Frontal cortex (tissue), 4 donors: ENCODE results near the gene SPACA4. TPM values are rescaled to one million over a fixed set of nuclear protein-coding genes. Genes with fewer than 3 reads are reported as not detected.

Experiments used
- DNase-seq, 2 donors: peaks; one replicate each; pipeline ENCODE4 v3.0.0; 2012; ENCODE audit warnings: low spot score in 2 of 2
- FAIRE-seq: peaks from 2 replicates; lab custom pipeline; 2012; peaks lifted over from hg19 to GRCh38; lab: Jason Lieb, UNC
- total RNA-seq: library from RNA; depleted of rRNA; stranded (reverse); fragments of >200 nt; gene quantifications from one replicate; pipeline ENCODE4 v1.2.3, GENCODE V29; 2014
- donor health status: control.
- donor health status: control.
- donor health status: control.

The SPACA4 gene
- total RNA-seq, 1 donor from 2014 or later, result not detected

DNA sequence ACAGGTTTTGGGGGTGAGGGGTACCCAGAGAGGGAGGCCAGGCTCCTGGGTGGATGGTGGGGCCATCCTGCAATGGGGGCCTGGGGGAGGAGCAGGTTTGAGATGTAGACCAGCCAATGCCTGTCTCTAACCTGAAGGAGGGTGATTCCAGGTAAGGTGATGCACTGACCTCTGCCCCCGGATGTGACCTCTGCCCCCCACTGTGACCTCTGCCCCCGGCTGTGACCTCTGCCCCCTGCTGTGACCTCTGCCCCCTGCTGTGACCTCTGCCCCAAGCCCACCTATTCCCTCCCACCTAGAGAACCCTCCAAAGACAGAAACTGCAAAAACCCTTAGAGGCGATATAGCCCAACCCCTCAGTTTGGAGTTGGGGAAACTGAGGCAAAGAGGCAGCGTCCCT is 10.3 kb upstream of the SPACA4 start:
- no peak for FAIRE-seq

DNA sequence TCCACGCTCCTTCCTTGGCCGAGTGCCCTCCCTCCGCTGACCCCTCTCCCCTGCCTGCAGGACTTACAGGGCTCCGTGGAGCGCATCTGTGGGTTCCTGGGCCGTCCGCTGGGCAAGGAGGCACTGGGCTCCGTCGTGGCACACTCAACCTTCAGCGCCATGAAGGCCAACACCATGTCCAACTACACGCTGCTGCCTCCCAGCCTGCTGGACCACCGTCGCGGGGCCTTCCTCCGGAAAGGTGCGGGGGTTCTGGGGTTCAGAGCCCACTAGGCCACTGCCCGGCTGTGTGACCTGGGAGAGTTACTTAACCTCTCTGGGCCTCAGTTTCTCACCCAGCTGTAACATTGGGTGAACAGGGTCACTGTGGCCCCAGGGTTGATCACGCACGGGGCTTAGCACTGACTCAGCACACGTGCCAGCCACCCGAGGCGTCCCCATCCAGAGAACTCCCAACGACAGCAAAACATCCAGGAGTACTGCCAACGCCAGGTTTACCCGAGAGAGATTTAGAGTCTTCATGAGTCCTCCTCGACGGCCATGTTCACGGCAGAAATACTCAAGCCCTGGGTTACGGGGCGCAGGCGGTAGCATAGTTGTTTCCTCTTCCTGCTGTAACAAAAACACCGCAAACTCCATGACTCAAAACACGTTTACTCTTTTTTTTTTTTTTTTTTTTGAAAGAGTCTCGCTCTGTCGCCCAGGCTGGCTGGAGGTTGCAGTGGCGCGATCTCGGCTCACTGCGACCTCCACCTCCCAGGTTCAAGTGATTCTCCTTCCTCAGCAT is 9.7 kb upstream of the SPACA4 start:
- FAIRE-seq (no peak), DNase-seq (peak in 1 of 2 donors; percentile 11)

More for the DNA sequence above, 10.3 kb upstream of the SPACA4 start:
- peak in 1 of 2 donors; percentile 10 for DNase-seq

DNA sequence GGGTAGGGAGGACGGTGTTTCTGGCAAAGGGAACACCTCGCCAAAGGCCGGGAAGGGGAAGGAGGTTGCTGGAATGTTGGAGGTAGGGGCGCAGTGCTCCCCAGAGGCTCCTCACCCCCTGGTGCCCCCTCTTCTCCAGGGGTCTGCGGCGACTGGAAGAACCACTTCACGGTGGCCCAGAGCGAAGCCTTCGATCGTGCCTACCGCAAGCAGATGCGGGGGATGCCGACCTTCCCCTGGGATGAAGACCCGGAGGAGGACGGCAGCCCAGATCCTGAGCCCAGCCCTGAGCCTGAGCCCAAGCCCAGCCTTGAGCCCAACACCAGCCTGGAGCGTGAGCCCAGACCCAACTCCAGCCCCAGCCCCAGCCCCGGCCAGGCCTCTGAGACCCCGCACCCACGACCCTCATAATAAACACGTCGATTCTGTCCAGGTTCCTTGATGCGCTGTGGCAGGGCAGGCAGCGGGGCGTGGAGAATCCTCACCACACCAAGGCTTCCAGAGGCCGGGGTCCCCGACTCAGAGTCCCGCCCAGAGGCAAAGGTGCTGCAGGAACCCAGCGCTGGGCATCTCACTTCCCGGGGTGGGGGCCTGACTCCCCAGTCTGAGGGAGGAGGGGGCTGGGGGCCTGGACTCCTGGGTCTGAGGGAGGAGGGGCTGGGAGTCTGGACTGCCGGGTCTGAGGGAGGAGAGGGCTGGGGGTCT is 7.4 kb upstream of the SPACA4 start:
- no peak for FAIRE-seq
- DNase-seq, result no peak

DNA sequence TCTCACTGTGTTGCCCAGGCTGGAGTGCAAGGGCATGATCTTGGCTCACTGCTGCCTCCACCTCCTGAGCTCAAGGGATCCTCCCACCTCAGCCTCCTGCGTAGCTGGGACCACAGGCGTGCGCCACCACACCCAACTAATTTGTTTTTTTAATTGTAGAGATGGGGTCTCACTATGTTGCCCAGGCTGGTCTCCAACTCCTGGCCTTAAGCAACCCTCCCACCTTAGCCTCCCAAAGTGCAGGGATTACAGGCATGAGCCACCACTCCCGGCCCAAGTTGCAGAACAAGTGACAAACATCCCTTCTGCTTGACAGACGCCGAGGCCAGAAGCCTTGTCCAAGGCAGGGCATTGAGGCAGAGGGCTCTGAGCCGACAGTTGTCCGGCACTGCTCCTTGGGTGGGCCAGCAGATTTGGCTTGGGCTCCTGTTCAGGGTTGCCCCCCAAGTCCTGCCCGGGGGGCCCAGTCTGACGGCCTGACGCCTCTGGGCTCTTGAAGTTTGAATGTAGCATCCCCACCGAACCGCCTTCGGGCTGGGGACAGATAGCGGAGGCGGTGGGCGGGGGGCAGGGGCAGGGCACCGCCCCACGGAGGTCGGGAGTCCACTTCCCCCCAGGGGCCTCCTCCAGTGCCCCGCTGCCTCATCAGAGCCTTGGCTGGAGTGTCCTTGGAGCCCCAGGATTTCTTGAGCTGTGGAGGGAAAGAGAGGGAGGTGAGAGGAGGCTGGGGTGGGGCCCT is 5.7 kb upstream of the SPACA4 start:
- no peak for DNase-seq
- no peak for FAIRE-seq

DNA sequence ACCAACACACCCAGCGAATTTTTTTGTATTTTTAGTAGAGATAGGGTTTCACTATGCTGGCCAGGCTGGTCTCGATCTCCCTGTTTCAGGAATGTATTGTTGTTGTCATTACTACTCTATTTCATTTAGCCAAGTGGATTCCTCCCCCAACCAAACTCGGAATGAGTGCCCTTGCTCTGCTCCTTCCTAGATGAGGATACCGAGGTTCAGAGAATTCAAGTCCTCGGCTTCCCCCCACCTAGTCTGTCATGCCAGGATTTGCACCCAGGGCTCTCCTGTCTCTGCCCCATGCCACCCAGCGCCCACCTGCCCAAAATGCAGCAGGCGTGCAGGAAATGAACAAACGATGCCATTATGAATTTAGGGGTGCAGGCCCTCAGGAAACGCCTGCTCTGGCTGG is 3.5 kb upstream of the SPACA4 start:
- DNase-seq (no peak), FAIRE-seq (no peak)

DNA sequence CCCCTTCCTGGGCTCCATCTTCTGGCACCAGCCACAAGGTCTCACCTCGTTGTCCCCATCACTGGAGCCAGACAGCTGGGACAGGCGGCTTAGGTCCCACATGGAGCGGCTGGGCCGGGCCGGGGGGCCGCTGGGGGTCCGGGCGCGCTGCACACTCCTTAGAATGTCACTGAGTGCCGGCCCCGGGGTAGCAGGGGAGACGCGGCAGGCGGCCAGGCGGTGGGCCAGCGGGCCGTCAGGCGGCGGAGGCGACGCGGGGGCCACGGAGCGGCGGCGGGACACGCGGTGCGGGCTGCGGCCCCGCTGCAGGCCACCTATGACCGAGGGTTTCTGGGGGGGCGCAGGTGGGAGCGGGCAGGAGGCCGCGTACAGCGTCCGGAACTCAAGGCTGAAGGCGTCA is 3.1 kb upstream of the SPACA4 start:
- FAIRE-seq (no peak), DNase-seq (no peak)

DNA sequence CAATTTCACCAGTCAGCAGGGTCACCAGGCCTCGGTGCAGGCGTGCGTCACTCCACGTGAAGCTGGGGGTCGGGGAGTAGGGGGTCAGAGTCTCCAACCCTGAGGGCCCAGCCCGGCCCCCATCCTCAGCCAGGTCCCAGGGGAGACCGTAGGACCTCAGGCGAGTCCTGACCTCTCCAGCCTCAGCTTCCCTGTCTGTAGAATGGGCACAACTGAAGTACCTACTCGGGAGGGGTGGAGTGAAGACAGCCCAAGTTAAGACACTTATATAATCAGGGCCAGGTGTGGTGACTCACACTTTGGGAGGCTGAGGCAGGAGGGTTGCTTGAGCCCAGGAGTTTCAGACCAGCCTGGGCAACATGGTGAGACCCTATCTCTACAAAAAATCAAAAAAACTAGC is 2.7 kb upstream of the SPACA4 start:
- no peak for FAIRE-seq

DNA sequence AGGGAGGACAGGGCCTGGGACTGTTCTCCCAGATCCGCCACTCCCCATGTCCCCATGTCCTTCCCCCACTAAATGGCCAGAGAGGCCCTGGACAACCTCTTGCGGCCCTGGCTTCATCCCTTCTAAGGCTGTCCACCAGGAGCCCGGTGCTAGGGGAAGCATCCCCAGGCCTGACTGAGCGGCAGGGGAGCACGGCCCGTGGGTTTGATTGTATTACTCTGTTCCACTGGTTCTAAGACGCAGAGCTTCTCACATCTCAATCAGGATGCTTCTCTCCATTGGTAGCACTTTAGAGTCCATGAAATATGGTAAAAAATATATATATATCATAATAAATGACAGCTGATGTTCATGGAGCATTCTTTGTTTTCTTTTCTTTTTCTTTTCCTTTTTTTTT is 815 bp downstream of the SPACA4 start:
- no peak for DNase-seq
- FAIRE-seq, result no peak

More for the DNA sequence above, 2.7 kb upstream of the SPACA4 start:
- no peak for DNase-seq

DNA sequence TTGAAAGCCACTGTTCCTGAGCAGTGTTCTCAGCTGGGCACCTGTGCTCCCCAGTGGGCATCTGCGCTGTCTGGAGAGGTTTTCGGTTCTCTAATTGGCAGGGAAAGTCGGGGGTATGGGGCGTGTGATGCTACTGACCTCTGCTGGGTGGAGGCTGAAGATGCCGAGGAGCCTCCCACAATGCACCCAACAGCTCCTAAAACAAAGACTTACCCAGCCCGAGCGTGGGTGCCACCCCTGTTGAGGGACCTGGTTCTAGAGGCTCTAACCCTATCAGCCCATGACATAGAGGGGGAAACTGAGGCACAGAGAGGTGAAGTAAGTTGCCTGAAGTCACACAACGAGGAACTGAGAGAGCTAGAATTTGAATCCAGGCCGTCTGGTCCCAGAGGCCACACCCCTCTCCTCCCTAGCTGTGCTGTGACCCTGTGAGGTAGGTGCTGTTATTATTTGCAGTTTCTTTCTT is 2.3 kb downstream of the SPACA4 start:
- no peak for FAIRE-seq

DNA sequence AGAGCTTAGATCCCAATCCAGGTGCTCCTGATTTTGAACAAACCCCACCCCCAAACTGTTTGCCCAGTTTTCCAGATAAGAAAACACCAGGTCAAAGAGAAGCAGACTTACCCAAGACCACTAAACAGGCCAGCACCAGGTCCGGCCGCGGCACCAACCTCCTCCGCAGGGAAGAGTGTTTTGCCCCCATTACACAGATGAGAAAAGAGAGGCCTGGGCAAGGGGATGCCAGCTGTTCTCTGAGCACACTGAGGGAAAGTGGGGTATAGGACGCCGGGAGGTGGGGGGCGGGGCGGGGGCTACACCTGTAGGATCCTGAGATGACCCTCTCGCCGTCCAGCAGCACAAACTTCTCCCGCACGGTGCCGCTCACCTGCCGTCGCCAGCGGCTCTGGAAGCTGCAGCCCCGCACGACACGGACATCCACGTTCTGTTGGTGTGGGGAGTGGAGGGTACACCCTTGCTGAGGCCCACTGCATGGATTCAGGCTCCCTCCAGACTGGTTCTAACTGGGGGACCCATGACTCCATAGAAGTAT is 3.1 kb downstream of the SPACA4 start:
- no peak for FAIRE-seq

More for the DNA sequence above, 2.3 kb downstream of the SPACA4 start:
- peak in 1 of 2 donors; percentile 75 for DNase-seq

DNA sequence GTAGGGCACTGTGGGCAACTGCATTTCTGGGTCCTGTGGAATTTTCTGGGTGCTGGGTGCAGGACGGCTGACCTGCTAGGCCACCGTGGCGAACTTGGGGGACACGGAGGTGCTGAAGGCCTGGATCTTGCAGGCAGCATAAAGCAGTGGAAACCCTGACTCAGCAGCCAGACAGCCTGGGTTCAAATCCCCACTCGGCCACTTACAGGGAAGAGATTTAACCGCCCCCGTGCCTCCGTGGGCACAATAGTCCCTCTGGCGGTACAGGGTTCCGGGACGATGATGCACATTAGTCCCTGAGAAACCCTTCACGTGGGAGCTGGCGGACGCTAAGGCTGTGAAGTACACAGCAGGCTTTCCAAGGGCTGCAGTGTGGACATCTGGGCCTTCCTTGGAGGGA is 5.3 kb downstream of the SPACA4 start:
- no peak for FAIRE-seq

More for the DNA sequence above, 3.1 kb downstream of the SPACA4 start:
- no peak for DNase-seq

DNA sequence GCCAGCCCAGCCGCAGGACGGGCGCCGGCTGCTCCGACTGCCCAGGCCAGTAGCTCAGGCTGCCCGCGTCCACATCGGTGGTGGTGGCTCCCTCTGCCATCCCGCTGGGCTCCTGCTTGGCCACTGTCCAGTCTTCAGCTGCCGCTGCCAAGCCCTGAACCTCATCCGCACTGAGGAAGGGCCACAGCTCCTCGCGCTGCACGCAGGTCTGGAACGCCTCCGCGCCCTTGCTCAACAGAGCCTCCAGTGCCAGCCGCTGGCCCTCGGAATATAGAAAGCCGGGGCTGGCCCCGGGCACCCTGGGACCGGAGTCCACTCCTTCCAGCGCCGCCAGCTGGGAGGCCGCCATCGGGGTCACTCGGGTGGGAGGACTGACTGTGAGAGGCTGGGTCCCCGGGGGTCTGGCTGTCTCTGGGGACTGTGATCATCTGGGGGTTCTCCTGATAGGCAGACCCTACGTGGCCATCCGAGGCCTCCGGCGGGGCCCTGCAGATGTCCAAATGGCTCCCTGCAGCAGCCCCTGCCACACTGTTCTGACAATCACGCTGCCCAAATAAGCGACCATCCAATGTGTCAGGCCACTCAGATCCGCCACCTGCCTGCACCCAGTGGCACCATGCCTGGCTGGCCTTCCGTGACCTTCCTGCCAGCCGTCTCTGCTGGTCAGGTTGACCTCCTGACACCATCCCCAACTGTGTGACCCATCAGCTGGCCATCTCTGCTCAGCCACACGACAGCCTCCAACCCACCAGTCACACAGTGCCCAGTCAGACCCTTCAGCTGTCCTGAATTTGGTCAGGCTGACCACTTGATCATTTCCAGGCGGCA is 6.7 kb downstream of the SPACA4 start:
- DNase-seq (peak in 1 of 2 donors; percentile 44), FAIRE-seq (no peak)

More for the DNA sequence above, 5.3 kb downstream of the SPACA4 start:
- no peak for DNase-seq

DNA sequence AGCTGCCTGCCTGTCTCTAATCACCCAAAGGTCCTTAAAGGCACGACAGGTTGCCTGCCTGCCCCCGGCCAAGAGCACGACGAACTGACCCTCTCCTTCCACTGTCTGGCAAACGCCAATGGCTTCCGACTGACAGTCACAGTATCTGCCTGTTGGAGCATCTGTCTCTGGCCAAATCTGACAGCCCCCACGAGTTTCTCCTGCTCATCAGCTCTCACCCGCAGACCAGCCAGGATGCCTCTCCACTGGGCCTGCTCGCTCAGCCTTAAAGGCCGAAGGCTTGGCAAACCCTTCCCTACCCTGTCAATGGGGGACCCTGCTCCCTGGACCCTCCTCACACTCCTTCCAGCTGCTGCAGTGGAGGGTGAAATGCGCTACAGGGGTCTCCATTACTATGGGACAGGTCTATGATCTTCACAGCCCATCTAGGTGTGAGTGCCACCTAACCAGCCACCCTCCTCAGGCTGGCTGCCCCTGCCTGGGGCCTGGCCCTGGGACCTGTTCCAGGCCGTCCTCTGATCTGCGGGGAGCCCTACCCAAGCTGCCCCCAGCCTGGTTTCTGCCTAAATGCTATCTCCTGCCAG is 7.4 kb downstream of the SPACA4 start:
- no peak for DNase-seq
- FAIRE-seq, result no peak

DNA sequence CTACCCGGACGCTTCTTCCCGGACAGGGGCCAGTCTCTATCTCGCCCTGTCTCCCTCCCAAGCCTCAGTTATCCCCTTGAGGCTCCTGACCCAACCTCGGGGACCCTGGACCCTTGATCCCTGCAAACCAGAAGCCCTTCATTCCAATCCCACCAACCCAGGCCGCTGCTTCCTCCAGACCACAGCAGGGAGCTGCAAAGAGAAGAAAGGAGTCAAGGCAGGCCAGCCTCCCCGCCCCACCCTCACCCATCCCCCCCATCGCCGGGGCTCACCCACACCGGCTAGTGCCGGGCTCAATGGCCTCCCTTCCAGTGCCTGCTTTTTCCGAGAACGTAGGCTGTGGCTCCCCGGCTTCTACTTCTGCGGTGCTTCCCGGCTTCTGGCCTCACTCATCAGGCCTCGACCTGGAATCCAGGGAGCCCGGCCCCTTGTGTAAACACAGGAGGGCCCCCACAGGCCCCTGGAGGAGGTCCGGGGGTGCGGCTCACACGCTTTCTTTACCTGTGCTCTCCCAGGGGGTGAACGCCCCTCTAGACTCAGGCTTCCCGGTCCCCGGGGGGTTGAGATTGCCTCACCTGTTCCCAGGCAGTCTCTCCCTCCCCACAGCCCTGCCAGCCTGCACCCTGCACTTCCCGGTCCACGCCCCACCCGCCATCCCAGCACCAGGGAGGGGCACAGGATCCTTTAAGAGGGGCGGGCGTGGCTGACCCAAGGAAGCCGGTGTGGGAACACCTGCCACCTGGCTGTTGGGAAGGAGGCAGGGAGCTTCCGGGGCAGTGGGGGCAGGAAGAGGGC is 8.1 kb downstream of the SPACA4 start, which contains the start of gene FAM83E:
Gene FAM83E (minus strand): TSS at position 641 of the 795 bp plus-strand sequence. CDS start 1,704 bp downstream, outside the sequence.
- no peak for DNase-seq
- FAIRE-seq, result no peak

DNA sequence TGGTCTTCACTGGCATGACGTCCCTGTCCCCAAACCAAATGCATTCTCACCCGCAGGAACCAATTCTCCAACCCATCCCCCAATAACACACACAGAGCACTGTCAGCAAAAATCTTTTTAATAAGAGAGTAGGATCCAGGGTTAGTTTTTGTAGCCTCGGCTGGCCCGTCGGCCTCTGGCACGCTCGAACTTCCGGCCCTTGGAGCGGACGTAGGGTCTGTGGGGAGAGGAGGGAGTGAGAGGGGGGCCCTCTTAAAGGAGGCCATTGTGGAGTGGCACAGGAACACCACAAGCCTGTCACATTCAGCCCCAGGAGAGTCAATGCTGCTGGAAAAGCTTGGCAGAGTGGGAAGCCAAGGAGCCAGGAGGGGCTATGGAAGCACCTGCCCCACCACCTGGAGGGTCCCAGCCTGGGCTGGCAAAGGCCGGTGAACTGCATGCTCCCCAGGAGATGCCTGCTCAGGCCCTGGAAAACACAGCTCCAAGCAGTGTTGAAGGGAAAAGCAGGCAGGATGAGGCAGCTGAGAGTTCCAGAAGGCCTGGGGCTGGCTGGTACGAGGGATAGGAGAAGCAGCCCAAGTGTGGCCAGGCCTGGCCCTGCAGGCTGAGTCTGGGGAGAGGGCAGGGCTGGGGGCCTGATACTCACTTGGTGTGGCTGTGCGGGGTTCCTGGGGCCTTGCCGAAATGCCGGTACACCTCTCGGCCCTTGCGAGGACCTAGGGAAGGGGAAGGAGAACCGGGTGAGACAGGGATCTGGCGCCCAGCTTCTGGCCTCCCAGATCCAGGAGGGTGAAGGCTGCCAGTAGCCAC is 8.9 kb downstream of the SPACA4 start:
- no peak for DNase-seq
- no peak for FAIRE-seq

DNA sequence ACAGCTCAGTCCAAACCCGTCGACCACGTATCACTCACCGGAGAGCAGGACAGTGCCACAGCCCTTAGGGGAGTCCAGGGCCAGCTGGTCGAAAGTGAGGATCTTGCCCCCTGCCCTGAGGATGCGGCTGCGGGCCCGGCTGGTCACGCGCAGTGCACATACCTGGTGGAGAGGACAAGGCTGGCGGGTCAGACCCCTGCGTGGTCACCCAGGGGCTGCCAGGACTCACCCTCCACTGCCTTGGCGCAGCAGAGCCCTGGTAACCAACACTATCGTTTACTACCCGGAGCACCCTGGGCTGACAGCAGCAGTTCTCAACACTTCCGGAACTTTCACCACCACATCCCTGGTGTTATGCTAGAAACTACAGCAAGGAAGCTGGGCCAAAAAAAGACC is 9.5 kb downstream of the SPACA4 start:
- FAIRE-seq (no peak), DNase-seq (no peak)

DNA sequence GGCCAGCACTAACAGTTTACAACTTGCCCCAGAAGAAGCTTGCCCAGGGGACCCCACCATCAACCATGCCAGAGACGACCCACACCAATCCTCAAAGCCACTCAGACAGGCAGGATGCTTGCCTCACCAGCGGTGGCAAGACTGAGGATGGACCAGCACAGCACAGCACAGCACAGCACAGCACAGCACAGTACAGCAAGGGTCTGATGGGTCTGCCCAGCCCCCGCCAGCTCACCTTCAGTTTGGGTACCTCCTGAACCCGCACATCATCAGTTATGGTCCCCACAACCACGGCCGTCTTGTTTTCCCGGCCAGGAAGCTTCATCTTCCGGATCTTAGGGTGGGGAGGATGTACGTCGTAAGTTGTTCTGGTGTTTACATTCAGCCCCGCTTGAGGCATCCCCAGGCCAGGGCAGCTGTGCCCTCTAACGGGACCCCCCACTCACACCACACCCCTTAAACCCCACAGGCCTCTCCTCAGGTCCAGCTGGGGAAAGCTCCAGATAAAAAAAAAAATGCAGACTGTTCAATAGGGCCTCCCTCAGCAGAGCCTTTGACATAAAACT is 10.0 kb downstream of the SPACA4 start:
- no peak for FAIRE-seq
- DNase-seq, result no peak
